Measurements from ENCODE around the gene CPSF4. TPM values are rescaled to one million over a fixed set of nuclear protein-coding genes. Genes with fewer than 3 reads are reported as not detected.

Gene CPSF4
- total RNA-seq = 36.1 and 41.8 TPM in 2 replicates

GRCh38 chr7:99438573-99439480, at the start of gene CPSF4, which contains the start of gene PTCD1:
Gene CPSF4, plus strand, starts transcription at chr7:99438943. Its CDS starts 140 bp downstream, at chr7:99439083.
Gene PTCD1, minus strand, starts transcription at chr7:99438798. Its CDS starts 3,556 bp downstream, at chr7:99435242.

GRCh38 chr7:99408379-99409191, 30.2 kb upstream of the CPSF4 start, which contains the start of the genes BUD31 and PDAP1:
Gene BUD31, plus strand, starts transcription at chr7:99408969. Its CDS starts 2,124 bp downstream, at chr7:99411093.
Gene PDAP1, minus strand, starts transcription at chr7:99408597. Its CDS starts 49 bp downstream, at chr7:99408548.

GRCh38 chr7:99472561-99473314, 34.0 kb downstream of the CPSF4 start, which contains the start of gene ZNF789:
Gene ZNF789, plus strand, starts transcription at chr7:99472890. Its CDS starts 3,567 bp downstream, at chr7:99476457.

GRCh38 chr7:99499721-99500636, 61.2 kb downstream of the CPSF4 start, which contains the start of gene ZNF394:
Gene ZNF394, minus strand, starts transcription at chr7:99500281. Its CDS starts 188 bp downstream, at chr7:99500093.

GRCh38 chr7:99504603-99505323, 66.0 kb downstream of the CPSF4 start, which contains the start of gene ZKSCAN5:
Gene ZKSCAN5, plus strand, starts transcription at chr7:99504662. Its CDS starts 1,383 bp downstream, at chr7:99506045.

Other genes with a start within 250 kb of the CPSF4 start
- 0.72 and 2.1 TPM in 2 replicates for gene KPNA7, start 230.8 kb upstream of the CPSF4 start, total RNA-seq
- gene MYH16, start 166.1 kb upstream of the CPSF4 start, total RNA-seq = under 0.01 and 1.2 TPM in 2 replicates
- 271 and 291 TPM in 2 replicates for gene ARPC1A, start 113.0 kb upstream of the CPSF4 start, total RNA-seq
- 356 and 357 TPM in 2 replicates for gene ARPC1B, start 64.2 kb upstream of the CPSF4 start, total RNA-seq
- gene PDAP1, start 30.3 kb upstream of the CPSF4 start, total RNA-seq = 32.0 and 49.9 TPM in 2 replicates
- 108 and 127 TPM in 2 replicates for gene BUD31, start 30.0 kb upstream of the CPSF4 start, total RNA-seq
- 8.0 and 13.4 TPM in 2 replicates for gene PTCD1, start 145 bp upstream of the CPSF4 start, total RNA-seq
- gene ATP5MF, start 27.2 kb downstream of the CPSF4 start, total RNA-seq = 391 and 494 TPM in 2 replicates
- gene ZNF789, start 33.9 kb downstream of the CPSF4 start, total RNA-seq = 2.6 and 2.7 TPM in 2 replicates
- gene ZNF394, start 61.3 kb downstream of the CPSF4 start, total RNA-seq = 24.1 and 30.1 TPM in 2 replicates
- gene ZKSCAN5, start 65.7 kb downstream of the CPSF4 start, total RNA-seq = 7.0 and 7.9 TPM in 2 replicates
- gene FAM200A, start 113.2 kb downstream of the CPSF4 start, total RNA-seq = 5.8 and 8.7 TPM in 2 replicates
- gene ZNF655, start 119.7 kb downstream of the CPSF4 start, total RNA-seq = 30.6 and 52.9 TPM in 2 replicates
- 0.64 and 2.2 TPM in 2 replicates for gene TMEM225B, start 159.3 kb downstream of the CPSF4 start, total RNA-seq
- 8.2 and 8.3 TPM in 2 replicates for gene ZSCAN25, start 178.0 kb downstream of the CPSF4 start, total RNA-seq
- 2.2 and 2.8 TPM in 2 replicates for gene CYP3A5, start 241.1 kb downstream of the CPSF4 start, total RNA-seq

Data from tracheal epithelial cell (primary cell).